Occipital lobe (tissue), 3 donors: Measurements from ENCODE around the gene HTR3D. TPM values are rescaled to one million over a fixed set of nuclear protein-coding genes. Genes with fewer than 3 reads are reported as not detected.
"Not testable (repeated sequence)": the region's sequence is repeated elsewhere in the genome, so short reads cannot be mapped to it uniquely, and the experiment has no call there.

Source experiments
- DNase-seq: peaks from one replicate; lab custom pipeline; 2025; lab: John Stamatoyannopoulos, UW
- small RNA-seq: library from RNA; depleted of rRNA; stranded (forward); fragments of <200 nt; gene quantifications from one replicate; pipeline ENCODE3, GENCODE V24; 2014
- total RNA-seq: library from RNA; depleted of rRNA; stranded (reverse); fragments of >200 nt; gene quantifications from one replicate; pipeline ENCODE4 v1.2.3, GENCODE V29; 2014

The HTR3D gene
- total RNA-seq, 1 donor from 2014 or later = not detected

DNA sequence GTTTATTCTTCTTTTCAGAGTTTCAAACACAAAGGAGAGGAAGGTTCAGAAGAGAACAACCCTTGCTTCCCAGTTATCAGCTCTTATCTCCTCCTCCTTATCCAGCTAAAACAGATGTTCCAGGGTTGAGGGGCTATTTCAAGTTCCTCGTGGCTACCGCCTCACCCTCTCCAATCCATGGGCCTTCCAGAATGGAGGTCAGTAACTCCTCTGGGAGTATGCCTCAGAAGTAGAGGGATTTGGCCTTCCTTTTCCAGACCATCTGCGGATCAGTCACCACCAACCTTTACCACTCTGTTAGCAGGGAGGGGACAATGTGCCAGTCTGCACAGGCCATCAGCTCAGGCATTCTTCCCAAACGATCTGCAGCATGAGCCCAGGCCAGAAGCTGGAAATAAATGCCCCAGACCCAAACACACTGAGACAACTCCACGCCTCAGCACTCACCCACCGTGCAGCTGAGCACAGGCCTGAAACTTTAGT, 36.1 kb downstream of the HTR3D start:
- no peak for DNase-seq

DNA sequence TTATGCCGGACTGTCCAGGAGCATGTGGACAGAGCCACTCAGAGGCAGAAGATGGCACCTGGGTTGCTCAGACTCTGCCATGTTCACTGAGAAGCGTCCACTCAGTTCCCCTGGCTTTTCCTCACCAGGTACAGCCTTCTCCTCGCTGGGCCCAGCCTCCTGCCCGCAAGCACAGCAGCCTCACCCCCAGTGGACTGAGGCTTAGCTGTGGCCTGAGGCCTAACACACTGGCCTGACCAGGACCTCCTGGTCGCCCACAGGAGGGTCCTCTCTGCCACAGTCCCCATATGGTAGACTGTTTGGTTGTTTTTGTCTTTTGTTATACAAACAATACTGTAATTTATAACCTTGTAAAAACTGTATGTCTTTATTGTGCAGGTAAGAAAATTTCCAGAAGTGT, 36.8 kb downstream of the HTR3D start:
- no peak for DNase-seq

DNA sequence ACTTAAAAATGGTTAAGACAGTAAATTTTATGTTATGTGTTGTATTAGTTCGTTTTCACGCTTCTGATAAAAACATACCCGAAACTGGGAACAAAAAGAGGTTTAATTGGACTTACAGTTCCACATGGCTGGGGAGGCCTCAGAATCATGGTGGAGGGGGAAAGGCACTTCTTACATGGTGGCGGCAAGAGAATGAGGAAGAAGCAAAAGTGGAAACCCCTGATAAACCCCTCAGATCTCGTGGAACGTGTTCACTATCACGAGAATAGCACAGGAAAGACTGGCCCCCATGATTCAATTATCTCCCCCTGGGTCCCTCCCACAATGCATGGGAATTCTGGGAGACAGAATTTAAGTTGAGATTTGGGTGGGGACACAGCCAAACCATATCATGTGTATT, 39.6 kb downstream of the HTR3D start:
- not testable (repeated sequence) for DNase-seq

DNA sequence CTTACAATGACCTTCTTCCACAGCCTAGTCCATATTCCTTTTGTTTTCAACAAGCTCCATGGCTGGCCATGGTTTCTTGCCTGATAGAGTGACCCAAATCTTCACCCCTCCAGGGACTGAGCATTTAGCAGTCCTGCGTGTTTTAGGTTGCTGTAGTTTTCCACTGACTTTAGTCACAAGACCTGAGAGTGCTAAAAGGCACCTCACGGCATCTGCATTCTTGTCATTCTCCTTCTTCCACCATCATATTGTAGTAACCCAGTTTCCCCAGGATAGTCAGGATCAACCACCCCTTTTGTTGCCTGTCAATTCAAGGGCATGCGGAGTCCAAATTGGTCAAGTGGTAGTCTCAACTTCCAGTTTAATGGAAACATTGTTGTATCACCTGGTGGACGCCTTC, 42.1 kb downstream of the HTR3D start:
- no peak for DNase-seq

DNA sequence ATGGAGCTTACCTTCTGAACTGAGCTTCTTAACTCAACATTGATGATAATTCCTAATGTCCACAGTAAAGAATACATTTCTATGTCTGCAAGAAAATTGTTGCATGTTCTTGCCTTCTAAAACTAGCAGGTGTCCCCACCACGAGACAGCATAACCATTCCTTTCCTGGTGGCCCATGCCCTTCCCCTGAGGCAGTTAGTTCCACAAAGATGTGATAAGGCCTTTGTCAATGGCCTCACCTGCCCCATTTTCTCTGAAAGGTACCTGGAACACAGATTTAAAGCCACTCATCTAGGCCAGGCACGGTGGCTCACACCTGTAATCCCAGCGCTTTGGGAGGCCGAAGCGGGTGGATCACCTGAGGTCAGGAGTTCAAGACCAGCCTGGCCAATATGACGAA, 44.4 kb downstream of the HTR3D start:
- no peak for DNase-seq

DNA sequence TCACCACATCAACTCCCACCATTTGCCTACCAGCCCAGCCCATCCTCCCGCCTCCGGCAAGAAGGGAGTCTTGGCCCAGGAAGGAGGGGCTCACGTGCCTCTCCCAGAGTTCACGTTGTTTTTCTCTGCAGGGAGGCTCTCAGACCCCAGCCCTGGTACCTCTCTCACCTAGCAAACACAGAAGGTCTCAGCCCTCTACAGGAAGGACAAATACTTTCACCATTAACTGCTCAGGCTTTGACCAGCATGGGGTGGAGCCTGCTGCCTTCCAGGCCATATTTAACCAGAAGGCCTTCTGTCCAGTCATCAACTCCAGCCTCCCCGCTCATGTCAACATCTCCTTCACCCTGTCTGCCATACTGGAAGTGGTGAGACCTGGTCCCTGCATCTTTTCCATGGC, 46.3 kb downstream of the HTR3D start:
- no peak for DNase-seq

DNA sequence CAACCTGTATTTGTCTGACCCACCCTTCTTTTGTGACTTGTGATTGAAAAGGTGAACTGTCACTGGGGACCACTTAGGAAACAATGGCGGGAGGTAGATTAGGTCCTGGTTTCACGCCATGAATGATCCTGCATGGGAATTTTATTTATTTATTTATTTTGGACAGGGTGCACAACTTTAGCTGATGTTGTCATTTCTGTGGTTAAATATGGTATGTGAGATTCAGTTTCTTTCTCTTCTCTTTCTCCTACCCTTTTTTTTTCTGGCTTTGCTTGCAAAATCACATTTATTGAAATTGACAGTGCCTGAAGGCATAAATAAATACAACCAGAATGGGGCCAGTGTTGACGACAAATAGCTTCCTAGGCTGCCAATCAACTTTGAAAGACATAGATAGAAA, 47.3 kb downstream of the HTR3D start:
- DNase-seq = no peak

DNA sequence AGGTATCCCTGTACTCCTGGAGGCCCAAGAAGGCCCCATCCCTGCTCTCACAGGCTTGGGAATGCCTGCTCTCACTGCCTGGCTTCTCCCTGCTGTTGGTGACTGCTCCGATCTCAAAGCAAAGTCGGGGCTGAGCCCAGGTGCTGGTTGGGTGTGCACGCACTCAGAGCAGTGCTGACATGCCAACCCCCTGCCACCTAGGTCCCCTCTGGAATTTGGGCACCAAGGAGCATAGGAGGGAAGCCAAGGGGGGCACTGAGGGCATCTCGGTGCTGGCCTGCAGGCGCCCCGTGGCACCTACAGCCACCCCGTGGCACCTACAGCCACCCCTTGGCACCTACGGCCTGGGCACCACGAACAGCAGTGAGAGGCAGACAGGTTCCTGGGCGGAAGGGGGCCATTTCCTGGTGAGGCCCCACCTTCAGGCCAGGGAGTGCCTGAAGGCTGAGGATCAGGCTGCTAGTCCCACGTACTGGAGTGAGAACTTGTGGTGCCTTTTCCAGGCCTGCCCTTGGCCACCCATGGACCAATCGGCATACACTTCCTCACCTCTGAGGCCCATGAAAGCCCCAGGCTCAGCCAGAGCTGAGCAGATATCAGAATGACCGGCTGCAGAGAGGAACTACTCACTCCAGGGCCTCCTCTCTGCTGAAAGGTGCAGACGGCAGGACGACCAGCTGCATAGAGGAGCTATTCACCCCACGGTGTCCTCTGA, 49.7 kb downstream of the HTR3D start:
- no peak for DNase-seq

DNA sequence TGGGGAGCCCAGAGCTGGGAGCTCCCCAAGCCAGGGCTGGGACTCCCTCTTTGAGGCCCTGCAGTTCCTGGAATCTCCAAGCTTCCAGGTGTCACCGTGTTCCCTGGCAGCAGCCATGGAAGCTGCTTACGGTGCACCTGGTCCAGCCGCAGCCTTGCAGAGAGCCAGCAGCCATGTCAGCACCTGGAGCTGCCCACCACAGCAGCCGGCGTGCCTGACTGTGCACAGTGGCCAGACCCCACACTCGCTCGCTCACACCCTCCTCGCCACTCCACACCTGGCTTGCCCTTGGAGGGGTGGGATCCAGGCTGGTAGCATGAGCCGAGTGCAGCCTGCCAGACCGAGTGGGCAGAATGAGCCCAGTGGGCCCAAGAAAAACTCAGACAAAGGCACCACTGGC, 50.5 kb downstream of the HTR3D start:
- DNase-seq = no peak

DNA sequence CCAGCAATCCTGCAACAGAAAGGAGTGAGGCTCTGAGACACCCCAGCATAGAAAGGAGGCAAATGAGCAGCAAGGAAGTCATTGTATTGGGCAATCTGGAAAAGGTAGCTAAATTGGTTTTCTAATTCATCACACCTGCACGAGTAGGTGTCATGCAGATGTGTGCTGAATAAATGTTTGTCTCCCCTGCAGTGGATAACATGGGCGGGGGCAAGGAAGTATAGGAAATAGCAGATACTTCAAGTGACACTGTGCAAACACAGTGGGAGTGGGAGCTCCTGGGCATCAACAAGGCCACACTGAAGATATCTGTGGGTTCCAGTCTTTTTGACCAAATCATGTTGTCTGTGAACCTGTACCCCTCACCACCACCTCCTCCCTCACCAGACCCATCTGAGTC, 50.9 kb downstream of the HTR3D start:
- no peak for DNase-seq

DNA sequence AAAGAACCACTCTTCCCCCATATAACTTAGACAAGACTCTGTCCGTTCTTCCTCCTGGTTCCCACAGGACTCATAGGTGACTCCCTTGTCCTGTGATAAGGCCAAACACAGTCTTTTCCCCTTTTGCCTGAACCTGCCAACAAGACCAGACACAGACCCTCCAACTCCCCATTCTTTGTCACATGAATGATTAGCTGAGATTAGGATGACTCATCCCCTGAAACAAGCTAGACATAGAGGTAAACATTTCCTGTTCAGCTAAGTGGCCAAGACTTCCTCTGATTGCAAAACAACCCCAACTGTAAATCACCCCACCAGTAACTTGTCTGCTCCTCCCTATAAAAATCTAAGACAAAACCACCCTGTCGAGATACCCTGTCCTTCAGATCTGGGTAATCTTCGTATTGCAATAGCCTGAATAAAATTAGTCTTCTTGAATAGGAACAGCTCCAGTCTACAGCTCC, 53.9 kb downstream of the HTR3D start:
- DNase-seq = no peak

Small RNAs within 50 kb of the gene (small RNA-seq; reads per million reads assigned to genes)
- not detected for gene RF00019

Other genes with a start within 250 kb of the HTR3D start
- gene MAP6D1, start 206.2 kb upstream of the HTR3D start, total RNA-seq = 4.5 TPM
- gene PARL, start 146.9 kb upstream of the HTR3D start, total RNA-seq = 26.8 TPM
- gene ABCC5, start 13.9 kb upstream of the HTR3D start, total RNA-seq = 55.4 TPM
- gene HTR3C, start 21.3 kb downstream of the HTR3D start, total RNA-seq = not detected
- not detected for gene HTR3E, start 65.3 kb downstream of the HTR3D start, total RNA-seq
- gene EIF2B5, start 103.6 kb downstream of the HTR3D start, total RNA-seq = 45.5 TPM
- gene DVL3, start 123.6 kb downstream of the HTR3D start, total RNA-seq = 30.9 TPM
- 263 TPM for gene AP2M1, start 143.1 kb downstream of the HTR3D start, total RNA-seq
- gene ABCF3, start 154.5 kb downstream of the HTR3D start, total RNA-seq = 41.2 TPM
- gene VWA5B2, start 197.8 kb downstream of the HTR3D start, total RNA-seq = 0.31 TPM
- 10.6 TPM for gene ALG3, start 217.2 kb downstream of the HTR3D start, total RNA-seq
- 0.94 TPM for gene EEF1AKMT4, start 217.9 kb downstream of the HTR3D start, total RNA-seq
- 3.4 TPM for gene CAMK2N2, start 229.8 kb downstream of the HTR3D start, total RNA-seq
- 2.2 TPM for gene ECE2, start 244.3 kb downstream of the HTR3D start, total RNA-seq